Activated effector memory CD4-positive, alpha-beta T cell treated with Interleukin-2 at 50 U/mL for 16 hours (primary cell): ENCODE results near the gene FGF7.
"Not testable (repeated sequence)": the region's sequence is repeated elsewhere in the genome, so short reads cannot be mapped to it uniquely, and the experiment has no call there.

Source experiments
- DNase-seq: peaks from one replicate; pipeline ENCODE4 v3.0.0-alpha.2; 2020

The FGF7 gene

DNA sequence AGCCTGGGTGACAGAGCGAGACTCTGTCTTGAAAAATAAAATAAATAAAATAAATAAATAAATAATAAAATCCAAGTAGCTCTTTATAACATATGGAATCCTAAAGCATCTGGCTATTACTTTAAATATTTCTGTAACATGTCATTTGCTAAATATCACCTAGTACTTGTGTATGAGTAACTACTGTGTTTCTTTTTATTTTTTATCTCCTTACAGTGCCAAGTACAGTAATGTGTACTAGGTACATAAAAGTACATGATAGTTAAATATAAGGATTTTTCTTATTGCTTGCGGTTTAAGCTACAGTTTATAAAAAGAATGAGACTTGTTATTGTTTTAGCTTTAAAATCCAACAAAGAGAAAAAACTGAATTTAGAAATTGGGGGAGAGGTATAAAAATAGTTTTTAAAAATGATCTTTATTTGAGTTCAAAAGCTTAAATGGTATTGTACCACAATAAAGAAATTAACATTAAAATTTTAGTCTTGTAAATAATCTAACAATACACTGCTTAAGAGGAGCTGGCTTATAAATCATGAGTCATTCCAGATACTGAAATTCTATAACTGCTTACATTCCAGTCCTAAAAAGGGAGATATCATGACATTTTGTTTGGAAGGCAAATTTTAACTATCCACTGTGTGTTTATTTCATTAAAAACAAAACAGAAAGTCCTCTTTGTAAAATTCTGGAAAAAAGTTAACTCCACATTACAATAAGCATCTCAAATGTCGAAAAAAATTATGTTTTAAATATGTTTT is 73.1 kb downstream of the FGF7 start:
- DNase-seq, result no peak

DNA sequence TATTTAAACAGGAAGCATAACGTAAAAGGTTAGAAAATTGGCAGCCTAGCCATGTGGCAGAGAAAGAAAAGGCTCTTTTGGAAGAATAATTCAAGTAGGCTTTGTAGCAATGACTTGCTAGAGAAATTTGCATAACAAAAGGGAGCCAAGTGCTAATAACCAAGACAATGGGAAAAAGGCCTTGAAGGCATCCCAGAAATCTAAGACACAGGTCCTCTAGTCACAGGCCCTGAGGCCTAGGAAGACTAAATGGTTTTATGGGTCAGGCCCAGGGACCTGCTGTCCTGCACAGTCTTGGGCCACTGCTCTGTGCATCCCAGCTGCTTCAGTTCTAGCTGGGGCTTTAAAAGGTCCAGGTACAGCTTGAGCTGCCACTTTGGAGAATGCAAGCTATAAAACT is 78.5 kb downstream of the FGF7 start:
- DNase-seq, result no peak

DNA sequence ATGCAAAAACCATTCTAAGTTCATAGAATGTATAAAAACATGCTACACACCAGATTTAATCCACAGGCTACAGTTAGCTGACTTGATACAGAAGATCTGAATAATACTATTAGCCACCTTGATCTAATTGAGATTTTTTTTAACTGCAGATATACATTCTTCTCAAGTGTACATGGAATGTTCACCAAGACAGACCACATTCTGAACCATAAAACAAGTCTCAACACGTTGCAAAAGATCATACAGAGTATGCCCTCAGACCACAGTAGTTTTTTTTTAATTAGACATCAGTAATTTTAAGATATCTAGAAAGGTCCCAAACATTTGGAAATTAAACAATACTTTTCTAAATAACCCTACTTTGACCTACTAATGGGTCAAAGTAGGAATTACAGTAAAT is 83.3 kb downstream of the FGF7 start:
- DNase-seq, result no peak

DNA sequence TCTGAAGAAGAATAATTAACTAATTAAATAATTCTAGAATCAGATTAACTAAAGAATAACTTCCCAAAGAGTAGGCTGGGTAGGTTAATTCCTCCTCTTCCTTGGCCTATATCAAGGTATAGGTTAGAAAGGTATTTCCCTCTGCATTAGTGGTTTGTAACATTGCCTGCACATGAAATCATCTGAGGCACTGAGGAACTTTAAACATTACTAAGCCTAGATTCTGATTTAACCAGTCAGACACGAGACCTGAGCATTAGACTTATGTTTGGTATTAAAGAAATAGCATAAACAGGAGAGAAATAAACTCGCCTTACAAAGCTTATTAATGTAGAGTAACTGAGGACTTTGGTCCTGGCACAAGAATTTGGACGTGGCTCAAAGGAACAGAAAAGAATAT is 84.2 kb downstream of the FGF7 start:
- no peak for DNase-seq

DNA sequence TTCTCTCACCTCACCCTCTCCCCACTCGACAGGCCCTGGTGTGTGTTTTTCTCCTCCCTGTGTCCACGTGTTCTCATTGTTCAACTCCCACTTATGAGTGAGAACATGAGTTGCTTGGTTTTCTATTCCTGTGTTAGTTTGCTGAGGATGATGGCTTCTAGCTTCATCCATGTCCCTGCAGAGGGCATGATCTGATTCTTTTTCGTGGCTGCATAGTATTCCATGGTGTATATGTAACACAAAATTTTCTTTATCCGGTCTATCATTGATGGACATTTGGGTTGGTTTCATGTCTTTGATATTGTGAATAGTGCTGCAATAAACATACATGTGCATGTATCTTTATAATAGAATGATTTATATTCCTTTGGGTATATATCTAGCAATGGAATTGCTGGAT is 89.7 kb downstream of the FGF7 start:
- not testable (repeated sequence) for DNase-seq

DNA sequence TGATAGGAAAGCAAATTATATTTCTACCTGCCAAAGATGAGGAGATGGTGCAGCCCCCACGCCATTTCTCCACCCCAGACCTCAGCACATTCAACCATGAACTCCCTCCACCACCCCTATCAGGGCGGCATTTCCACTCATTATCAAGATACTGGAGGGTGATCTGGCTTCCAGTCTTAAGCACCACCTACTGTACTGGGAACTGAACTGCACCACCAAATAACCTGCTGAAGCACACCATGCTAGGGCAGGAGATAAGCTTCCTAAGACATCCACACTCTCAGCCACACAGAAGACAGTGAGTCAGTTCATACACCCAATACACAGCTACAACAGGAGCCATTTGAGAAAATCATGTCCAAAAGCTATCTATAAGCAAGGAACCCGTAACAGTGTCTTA is 98.8 kb downstream of the FGF7 start:
- DNase-seq, result no peak

DNA sequence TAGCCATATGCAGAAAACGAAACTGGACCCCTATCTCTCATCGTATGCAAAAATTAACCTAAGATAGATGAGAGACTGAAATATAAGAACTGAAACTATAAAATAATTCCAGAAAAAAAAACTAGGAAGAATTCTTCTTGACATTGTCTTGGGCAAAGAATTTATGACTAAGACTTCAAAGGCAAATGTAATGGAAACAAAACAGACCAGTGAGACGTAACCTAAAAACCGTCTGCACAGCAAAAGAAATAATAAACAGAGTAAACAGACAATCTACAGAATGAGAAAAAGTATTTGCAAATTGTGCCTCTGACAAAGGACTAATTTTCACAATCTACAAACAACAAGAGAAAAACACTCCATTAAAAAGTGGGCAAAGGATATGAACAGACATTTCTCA is 105.2 kb downstream of the FGF7 start:
- DNase-seq, result no peak

DNA sequence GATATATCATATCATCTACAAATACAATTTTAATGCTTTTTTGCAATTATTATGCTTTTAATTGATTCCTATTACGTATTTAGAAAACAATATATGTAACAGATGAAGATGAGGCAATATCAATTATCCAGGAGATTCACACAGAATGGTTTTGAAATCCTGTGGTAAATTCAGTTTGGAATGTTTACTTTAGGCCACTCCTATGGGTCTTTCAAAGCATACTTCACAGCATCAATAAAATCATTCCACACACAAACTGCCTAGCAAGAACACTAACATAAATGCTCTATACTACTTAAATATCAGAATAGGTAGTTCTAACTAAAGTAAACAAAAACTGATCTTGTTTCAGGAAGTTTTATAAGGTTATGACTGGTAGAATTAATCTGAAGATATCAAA is 107.0 kb downstream of the FGF7 start:
- DNase-seq, result no peak
